ENCODE results near the gene CERS6.

DNA sequence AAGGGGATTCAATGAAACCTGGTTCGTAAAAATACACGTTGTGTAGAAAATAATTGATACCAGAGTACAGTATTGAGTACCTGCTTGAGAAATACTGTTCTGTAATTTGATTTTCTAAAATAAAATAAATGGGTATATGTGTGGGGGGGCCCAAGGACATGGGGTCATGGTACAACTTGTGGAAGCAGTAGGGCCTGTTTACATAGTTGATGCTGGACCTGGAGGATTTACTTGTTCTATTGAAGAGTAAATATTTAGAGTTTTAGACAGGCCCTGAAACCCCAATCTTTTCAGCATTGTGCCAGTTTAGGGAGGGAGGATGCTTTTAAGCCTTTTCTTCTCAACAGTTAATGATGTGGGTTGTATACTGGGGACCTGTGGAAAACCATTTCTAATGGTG is 11.7 kb downstream of the CERS6 start:
- TF ChIP-seq EZH2 (IDR thresholded peaks at IDR 0.05; ENCODE audit: insufficient read depth, poor library complexity, severe bottlenecking) (no peak), EZH2phosphoT487 (IDR thresholded peaks at IDR 0.05; ENCODE audit: insufficient read depth, low read depth) (no peak)
